Mammary microvascular endothelial cell (primary cell): Measurements from ENCODE around the gene MAN2B2. TPM values are rescaled to one million over a fixed set of nuclear protein-coding genes. Genes with fewer than 3 reads are reported as not detected.

Source experiments
- total RNA-seq: library from RNA; depleted of rRNA; stranded (reverse); fragments of >200 nt; gene quantifications from 2 replicates; pipeline ENCODE4 v1.2.3, GENCODE V29; 2015

Gene MAN2B2
- total RNA-seq = 19.6 and 22.1 TPM in 2 replicates

DNA sequence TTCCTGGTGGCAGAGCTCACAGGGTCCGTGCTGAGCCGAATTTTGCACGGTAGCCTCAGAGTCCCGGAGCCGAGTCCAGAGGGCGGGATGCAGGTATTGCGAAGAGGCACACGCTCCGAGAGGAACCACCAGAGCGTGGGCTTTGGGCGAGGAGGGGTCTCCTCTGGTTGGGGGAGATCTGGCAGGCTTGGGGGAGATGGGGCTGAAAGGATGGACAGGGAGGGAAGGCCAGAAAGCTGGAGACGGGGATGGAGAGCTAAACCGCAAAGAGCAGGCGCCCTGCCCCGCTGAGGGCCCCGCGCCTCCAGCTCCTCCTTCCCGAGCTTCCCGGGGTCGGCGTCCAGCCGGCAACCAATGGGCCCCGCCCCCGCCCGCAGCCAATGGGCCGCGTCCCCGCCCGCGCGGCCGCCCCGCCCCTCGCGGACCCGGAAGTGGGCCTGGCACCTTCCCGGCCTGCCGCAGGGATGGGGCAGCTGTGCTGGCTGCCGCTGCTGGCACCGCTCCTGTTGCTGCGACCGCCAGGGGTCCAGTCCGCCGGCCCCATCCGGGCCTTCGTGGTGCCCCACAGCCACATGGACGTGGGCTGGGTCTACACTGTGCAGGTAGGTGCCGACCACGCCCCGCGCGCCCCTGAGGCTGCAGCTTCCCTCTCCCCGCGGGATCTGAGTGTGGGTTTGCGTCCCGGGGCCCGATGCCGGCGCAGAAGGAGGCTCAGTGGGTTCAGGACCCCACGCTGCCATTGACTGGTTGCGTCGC lies at the start of gene MAN2B2:
Gene MAN2B2 (plus strand): TSS at position 443 of the 756 bp plus-strand sequence. CDS start 22 bp downstream, at position 465.

DNA sequence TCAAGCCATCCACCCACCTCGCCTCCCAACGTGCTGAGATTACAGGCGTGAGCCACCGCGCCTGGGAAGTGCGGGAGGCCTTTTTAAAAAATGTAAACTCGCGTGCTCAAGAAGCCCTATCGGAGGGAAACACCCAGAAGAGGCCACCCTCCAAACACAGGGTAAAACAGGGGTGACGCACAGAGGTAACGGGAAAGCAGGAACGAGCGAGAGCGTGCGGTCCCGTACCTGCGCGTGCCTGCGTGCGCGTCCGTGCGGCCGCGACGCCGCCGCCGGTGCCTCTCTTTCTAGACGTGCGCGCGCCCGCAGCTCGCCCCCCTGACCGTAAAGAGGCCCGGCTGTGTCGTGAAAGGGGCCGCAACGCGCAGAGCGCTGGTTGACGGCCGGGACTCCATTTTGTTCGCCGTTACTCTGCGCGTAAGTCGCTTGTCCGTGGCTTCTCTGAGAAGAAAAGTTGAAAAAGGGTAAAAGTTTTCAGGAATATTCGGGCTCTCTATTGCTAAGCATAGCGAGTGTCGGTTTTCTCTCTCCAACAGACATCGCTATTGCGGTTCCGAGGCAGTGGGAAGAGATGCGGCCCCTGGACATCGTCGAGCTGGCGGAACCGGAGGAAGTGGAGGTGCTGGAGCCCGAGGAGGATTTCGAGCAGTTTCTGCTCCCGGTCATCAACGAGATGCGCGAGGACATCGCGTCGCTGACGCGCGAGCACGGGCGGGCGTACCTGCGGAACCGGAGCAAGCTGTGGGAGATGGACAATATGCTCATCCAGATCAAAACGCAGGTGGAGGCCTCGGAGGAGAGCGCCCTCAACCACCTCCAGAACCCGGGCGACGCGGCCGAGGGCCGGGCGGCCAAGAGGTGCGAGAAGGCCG lies 65.5 kb downstream of the MAN2B2 start, which contains the start of gene MRFAP1:
Gene MRFAP1 (plus strand): TSS at position 394 of the 872 bp plus-strand sequence. CDS start 178 bp downstream, at position 572.

Other genes with a start within 250 kb of the MAN2B2 start
- not detected in 2 replicates for gene PPP2R2C, start 102.6 kb upstream of the MAN2B2 start, total RNA-seq
- gene MRFAP1, start 65.5 kb downstream of the MAN2B2 start, total RNA-seq = 253 and 270 TPM in 2 replicates
- 0.10 TPM in 1 of 2 replicates, not detected in the other for gene S100P, start 118.7 kb downstream of the MAN2B2 start, total RNA-seq
- 35.1 and 44.1 TPM in 2 replicates for gene MRFAP1L1, start 134.7 kb downstream of the MAN2B2 start, total RNA-seq
- 13.4 and 16.4 TPM in 2 replicates for gene BLOC1S4, start 141.0 kb downstream of the MAN2B2 start, total RNA-seq
- gene KIAA0232, start 207.5 kb downstream of the MAN2B2 start, total RNA-seq = 9.7 and 11.8 TPM in 2 replicates